LNCAP (cell line): Measurements from ENCODE around the gene BRAT1.

Source experiments
- TF ChIP-seq, protein P1 (sequence below): fragments of 450-650 bp; IDR thresholded peaks from 2 replicates; pipeline ENCODE4 v1.5.1; 2017; ENCODE audit warnings: mild to moderate bottlenecking

Gene BRAT1

DNA sequence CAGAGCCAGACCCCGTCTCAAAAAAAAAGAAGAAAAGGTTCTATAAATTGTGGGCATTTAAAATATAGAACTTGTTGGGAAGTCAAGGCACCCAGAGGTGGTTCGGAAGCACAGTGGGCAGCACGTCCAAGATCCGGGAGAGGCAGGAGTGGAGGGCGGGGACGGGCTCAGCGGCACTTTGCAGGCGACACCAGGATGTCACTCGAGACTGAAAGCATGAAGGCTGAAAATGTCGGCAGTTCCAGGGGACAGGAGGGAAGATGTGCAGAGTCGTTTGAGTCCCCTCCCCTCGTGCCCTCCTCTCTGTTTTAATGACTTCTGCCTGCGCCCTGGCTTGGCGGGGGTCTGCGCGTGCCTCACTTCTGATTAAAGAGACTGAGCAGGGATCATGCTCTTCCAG is 34.0 kb upstream of the BRAT1 start:
- TF ChIP-seq, protein P1, sequence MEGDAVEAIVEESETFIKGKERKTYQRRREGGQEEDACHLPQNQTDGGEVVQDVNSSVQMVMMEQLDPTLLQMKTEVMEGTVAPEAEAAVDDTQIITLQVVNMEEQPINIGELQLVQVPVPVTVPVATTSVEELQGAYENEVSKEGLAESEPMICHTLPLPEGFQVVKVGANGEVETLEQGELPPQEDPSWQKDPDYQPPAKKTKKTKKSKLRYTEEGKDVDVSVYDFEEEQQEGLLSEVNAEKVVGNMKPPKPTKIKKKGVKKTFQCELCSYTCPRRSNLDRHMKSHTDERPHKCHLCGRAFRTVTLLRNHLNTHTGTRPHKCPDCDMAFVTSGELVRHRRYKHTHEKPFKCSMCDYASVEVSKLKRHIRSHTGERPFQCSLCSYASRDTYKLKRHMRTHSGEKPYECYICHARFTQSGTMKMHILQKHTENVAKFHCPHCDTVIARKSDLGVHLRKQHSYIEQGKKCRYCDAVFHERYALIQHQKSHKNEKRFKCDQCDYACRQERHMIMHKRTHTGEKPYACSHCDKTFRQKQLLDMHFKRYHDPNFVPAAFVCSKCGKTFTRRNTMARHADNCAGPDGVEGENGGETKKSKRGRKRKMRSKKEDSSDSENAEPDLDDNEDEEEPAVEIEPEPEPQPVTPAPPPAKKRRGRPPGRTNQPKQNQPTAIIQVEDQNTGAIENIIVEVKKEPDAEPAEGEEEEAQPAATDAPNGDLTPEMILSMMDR: no peak

DNA sequence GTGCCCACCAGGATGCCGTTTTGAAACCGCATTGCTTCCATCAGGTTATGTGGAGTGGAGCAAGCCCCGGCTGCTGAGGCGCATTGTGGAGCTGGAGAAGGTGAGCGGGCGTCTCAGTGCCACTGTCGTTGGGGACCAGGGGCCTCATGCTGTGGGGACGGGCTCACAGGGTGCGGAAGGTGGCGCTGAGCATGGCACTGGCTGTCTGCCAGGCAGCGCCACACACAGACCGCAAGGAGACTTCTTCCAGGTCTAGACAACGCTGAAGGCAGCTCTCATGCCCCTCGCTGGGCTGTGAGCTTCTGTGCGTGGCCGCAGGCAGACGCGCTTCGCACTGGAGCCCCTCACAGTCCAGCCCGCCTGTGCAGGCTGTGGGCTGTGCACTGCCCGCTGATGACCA is 32.5 kb upstream of the BRAT1 start:
- TF ChIP-seq, protein P1: no peak

DNA sequence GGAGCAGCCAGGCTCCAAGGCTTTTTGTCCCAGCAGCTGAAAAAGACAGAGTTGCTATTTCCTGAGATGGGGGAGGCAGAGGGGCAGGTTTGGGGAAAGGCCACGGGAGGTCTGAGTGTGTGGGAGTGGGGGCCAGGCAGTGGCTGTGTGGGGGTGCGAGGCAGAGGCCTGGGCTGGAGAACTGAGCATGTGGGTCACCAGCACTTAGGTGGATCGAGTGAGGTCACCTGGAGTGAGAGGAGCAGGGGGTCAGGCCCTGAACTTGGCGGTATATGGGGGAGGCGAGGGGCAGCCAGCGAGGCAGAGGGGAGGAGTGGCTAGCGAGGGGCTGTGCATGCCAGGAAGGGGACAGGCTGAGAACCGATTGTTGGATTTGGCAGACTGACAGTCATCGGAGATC is 31.8 kb upstream of the BRAT1 start:
- TF ChIP-seq, protein P1: no peak

DNA sequence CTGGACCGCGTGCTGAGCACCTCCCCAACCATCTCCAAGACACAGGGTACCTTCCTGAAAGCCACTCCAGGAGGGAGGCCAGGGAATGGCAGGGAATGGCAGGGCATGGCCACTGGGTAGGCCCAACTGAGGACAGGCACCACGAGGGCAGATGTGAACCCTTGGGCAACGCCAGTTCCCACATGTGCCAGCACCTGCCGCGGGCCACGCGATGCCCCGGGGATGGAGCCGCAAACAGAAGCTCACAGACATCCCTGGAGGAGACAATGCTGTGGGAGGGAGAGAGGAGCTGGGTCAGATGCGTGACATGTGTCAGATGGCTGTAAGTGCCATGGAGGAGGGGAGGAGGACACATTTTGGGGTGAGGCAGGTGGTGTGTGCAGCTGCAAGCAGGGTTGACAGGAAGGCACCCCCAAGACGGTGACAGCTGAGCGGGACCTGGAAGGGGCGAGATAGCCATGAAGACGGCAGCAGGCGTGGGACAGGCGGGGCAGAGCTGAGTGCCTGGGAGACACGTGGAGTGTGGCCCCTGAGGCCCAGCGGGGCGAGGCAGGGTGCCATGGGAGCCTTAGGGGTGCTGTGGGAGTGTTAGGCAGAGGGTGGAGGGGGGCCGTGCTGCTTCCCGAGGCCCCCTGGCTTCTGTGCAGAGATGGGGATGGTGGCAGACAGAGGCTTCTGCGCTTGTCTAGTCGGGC is 31.1 kb upstream of the BRAT1 start:
- TF ChIP-seq, protein P1: no peak

DNA sequence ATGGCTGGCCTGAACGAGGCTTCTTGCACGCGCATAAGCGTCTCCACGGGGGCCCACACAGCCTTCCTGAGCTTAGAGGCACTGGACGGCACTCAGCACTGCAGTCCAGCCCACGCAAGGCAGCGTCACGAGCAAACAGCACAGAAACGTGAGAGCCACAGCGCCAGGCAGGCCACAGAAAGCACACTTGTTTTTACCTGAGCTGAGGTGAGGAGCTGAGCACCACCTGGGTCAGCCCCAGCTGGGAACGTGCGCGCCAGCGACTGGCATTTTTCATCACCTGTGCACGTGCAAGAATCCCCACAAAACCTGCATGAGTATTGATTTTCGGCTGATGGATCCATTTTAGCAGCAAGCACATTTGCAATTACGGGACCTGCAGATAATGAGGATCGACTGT is 30.1 kb upstream of the BRAT1 start:
- TF ChIP-seq, protein P1: no peak

DNA sequence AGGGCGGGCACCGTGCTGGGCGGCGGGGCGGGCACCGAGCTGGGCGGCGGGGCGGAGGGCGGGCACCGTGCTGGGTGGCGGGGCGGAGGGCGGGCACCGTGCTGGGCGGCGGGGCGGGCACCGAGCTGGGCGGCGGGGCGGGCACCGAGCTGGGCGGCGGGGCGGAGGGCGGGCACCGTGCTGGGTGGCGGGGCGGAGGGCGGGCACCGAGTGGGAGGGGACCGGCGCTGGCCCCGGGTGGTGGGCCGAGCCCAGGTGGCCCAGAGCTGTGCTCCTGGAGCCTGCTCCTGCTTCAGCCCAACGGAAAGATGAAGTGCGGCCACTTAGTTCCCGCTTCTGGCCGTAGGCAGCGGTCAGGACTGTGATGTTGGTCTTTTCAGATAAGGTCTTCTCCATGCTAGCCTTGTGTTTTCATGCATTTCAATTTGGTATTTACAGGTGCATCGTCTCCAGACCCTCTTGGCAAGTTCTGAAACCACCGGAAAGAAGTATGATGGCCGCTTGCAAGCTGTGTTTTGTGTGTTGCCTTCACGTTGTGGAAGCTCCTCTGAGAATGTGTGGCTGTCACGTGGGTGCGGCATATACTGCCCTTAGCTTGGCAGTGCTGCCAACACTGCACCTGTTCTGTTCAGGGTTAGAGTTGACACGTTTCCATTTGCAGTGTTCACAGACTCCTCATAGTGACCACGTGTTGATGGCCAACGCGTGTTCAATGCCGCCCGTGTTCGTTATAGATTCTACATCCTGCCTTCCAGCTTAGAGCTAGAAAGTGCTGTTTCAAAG is 28.7 kb upstream of the BRAT1 start:
- TF ChIP-seq, protein P1: no peak

DNA sequence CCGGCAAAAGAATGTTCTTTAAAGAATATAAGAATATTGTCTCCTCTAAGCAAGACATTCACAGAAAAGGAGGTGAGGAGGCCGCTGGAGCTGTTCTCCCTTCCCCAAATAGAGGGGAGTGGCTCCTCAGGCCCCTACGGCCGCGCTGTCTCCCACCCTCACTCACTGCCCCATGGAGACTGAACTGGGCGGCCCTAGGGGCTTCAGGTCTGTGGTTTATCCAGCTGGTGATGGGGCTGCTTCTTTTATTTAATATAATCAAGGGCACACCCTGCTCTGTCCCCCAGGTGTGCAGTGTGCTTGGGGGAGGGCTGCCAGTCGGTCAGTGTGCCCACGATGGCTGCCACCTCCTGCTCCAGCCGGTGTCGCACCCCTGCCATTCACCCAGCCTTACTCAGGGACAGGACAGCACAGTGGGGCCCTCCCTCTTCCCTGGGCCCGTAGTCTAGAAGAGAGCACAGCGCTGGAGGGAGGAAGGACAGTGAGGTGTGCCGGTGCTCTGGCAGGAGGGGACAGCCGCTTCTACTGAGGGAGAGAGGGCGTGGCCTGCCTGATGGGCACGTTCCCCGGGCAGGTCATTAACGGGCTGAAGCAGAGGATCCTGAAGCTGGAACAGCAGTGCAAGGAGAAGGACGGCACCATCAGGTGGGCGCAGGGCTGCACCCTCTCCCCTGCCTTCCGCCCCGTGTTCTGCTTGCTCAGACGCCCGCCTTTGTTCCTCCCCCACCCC is 26.8 kb upstream of the BRAT1 start:
- TF ChIP-seq, protein P1: no peak
